HCT116 (cell line): ENCODE results near the gene ZNF10.

ENCODE experiments used
- CTCF ChIP-seq, 3 experiments: fragments of 200-600 bp in 1 of 3; sonication (generic) in 1 of 3; IDR thresholded peaks in 2 of 3; conservative IDR thresholded peaks in 1 of 3; 2 replicates each; pipeline ENCODE4 v1.5.1; 2012 to 2017; ENCODE audit warnings: low read depth in 2 of 3, low read length in 2 of 3, antibody characterized with exemption in 1 of 3, borderline replicate concordance in 1 of 3, control low read depth in 1 of 3, mild to moderate bottlenecking in 1 of 3, mixed read lengths in 1 of 3, mixed run types in 1 of 3, moderate library complexity in 1 of 3; ENCODE audit not compliant: insufficient read depth in 1 of 3
- EGR1 ChIP-seq: IDR thresholded peaks from 2 replicates; pipeline ENCODE4 v1.6.1; 2012; ENCODE audit warnings: low read depth
- EZH2 ChIP-seq: fragments of 200-600 bp; sonication (generic); IDR thresholded peaks from 2 replicates; pipeline ENCODE4 v1.6.1; 2017; ENCODE audit warnings: antibody characterized with exemption, mixed run types
- JUND ChIP-seq: IDR thresholded peaks from 2 replicates; pipeline ENCODE4 v1.6.1; 2012
- MAX ChIP-seq: IDR thresholded peaks from 2 replicates; pipeline ENCODE4 v1.6.1; 2012
- POLR2A ChIP-seq: IDR thresholded peaks from 2 replicates; pipeline ENCODE4 v1.7.0; 2011; ENCODE audit warnings: borderline replicate concordance; ENCODE audit not compliant: insufficient read depth, insufficient read length; ENCODE audit errors: extremely low read depth
- POLR2AphosphoS5 ChIP-seq: IDR thresholded peaks from 2 replicates; pipeline ENCODE4 v1.6.1; 2011; ENCODE audit warnings: mild to moderate bottlenecking, low read depth, low read length, moderate library complexity
- RAD21 ChIP-seq: IDR thresholded peaks from 2 replicates; pipeline ENCODE4 v1.6.1; 2012; ENCODE audit warnings: low read depth, mild to moderate bottlenecking
- TCF7L2 ChIP-seq: IDR thresholded peaks from 2 replicates; pipeline ENCODE4 v1.7.0; 2011; ENCODE audit warnings: borderline replicate concordance, inconsistent platforms; ENCODE audit not compliant: insufficient read depth, insufficient read length; ENCODE audit errors: extremely low read depth
- TF ChIP-seq, protein P1 (sequence below): IDR thresholded peaks from 2 replicates; pipeline ENCODE4 v1.6.1; 2012

- no peak for TF ChIP-seq POLR2AphosphoS5
- TF ChIP-seq TCF7L2 = no peak
- no peak for TF ChIP-seq RAD21
- no peak for TF ChIP-seq EGR1
- TF ChIP-seq CTCF (IDR thresholded peaks at IDR 0.05 in 2 of 3, conservative IDR thresholded peaks at IDR 0.05 in 1 of 3; ENCODE audit: borderline replicate concordance in 1 of 3, insufficient read depth in 1 of 3, low read depth in 2 of 3, low read length in 2 of 3) = no peak
- no peak for TF ChIP-seq EZH2
- TF ChIP-seq JUND = no peak
- TF ChIP-seq, protein P1, sequence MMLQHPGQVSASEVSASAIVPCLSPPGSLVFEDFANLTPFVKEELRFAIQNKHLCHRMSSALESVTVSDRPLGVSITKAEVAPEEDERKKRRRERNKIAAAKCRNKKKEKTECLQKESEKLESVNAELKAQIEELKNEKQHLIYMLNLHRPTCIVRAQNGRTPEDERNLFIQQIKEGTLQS = no peak
- no peak for TF ChIP-seq MAX
- TF ChIP-seq POLR2A = no peak
Observed at GRCh38 chr12:133180669-133181068, 50.2 kb downstream of the ZNF10 start.
